MG63 (cell line): Measurements from ENCODE around the gene STMN1. TPM values are rescaled to one million over a fixed set of nuclear protein-coding genes. Genes with fewer than 3 reads are reported as not detected.
A peak's percentile ranks its signal among the peaks of the same experiment; 100 is the strongest.

Experiments
- DNase-seq: peaks from one replicate; pipeline ENCODE4 v3.0.0-alpha.2; 2020
- H3K27me3 ChIP-seq: fragments of 250-450 bp; sonication (Bioruptor Pico); 2 replicates; pipeline ENCODE4 v1.5.1; 2020; ENCODE audit warnings: mild to moderate bottlenecking, moderate library complexity
- H3K36me3 ChIP-seq: fragments of 250-450 bp; sonication (Bioruptor Pico); 2 replicates; pipeline ENCODE4 v1.5.1; 2020; ENCODE audit warnings: mild to moderate bottlenecking, moderate library complexity
- H3K4me3 ChIP-seq: fragments of 250-450 bp; sonication (Bioruptor Pico); 2 replicates; pipeline ENCODE4 v1.5.1; 2020; ENCODE audit warnings: mild to moderate bottlenecking, moderate library complexity
- H3K9me3 ChIP-seq: fragments of 250-450 bp; sonication (Bioruptor Pico); 2 replicates; pipeline ENCODE4 v1.5.1; 2020; ENCODE audit warnings: mild to moderate bottlenecking, moderate library complexity
- total RNA-seq: library from RNA; depleted of rRNA; stranded (reverse); fragments of >200 nt; shearing (Covaris generic); gene quantifications from 2 replicates; pipeline ENCODE4 v1.2.3, GENCODE V29; 2014; ENCODE audit warnings: low replicate concordance; rRNA removed

STMN1 gene
- total RNA-seq, 1 experiment from 2014 or later, result 85.4 TPM

GRCh38 chr1:25867210-25867991 lies 38.8 kb downstream of the STMN1 start:
- H3K27me3 ChIP-seq, result no peaks in the 10 kb centered on the region
- H3K36me3 ChIP-seq, result no peaks in the 10 kb centered on the region; the same call in 1 of the 2 replicates
- H3K4me3 ChIP-seq, result no peak overlapping the region
- no peak for DNase-seq
- no peaks in the 10 kb centered on the region for H3K9me3 ChIP-seq

- no peaks in the 10 kb centered on the region; the same call in 1 of the 2 replicates for H3K36me3 ChIP-seq
- H3K4me3 ChIP-seq, result no peak overlapping the region
- DNase-seq, result no peak
- no peaks in the 10 kb centered on the region for H3K27me3 ChIP-seq
- no peaks in the 10 kb centered on the region for H3K9me3 ChIP-seq
Observed at GRCh38 chr1:25866288-25866687, 39.9 kb downstream of the STMN1 start.

- Histone ChIP-seq H3K9me3 (no peaks in the 10 kb centered on the region; the same call in 1 of the 2 replicates), H3K27me3 (no peaks in the 10 kb centered on the region), H3K4me3 (no peak overlapping the region), H3K36me3 (no peaks in the 10 kb centered on the region; the same call in 1 of the 2 replicates)
- DNase-seq, result no peak
Observed at GRCh38 chr1:25864434-25864833, 41.8 kb downstream of the STMN1 start.

GRCh38 chr1:25863486-25864262 lies 42.5 kb downstream of the STMN1 start:
- no peak for DNase-seq
- Histone ChIP-seq H3K4me3 (no peak overlapping the region), H3K27me3 (no peaks in the 10 kb centered on the region), H3K36me3 (no peaks in the 10 kb centered on the region; the same call in 1 of the 2 replicates), H3K9me3 (no peaks in the 10 kb centered on the region; the same call in 1 of the 2 replicates)

GRCh38 chr1:25862785-25863485 lies 43.3 kb downstream of the STMN1 start:
- H3K4me3 ChIP-seq, result no peak overlapping the region
- H3K9me3 ChIP-seq, result no peaks in the 10 kb centered on the region; the same call in 1 of the 2 replicates
- no peak for DNase-seq
- H3K27me3 ChIP-seq, result no peaks in the 10 kb centered on the region
- no peaks in the 10 kb centered on the region; the same call in 1 of the 2 replicates for H3K36me3 ChIP-seq

- H3K27me3 ChIP-seq, result no peaks in the 10 kb centered on the region
- H3K36me3 ChIP-seq, result no peaks in the 10 kb centered on the region
- DNase-seq, result no peak
- no peaks in the 10 kb centered on the region; the same call in 1 of the 2 replicates for H3K9me3 ChIP-seq
- no peak overlapping the region for H3K4me3 ChIP-seq
Observed at GRCh38 chr1:25861316-25862286, 44.6 kb downstream of the STMN1 start.

GRCh38 chr1:25858906-25859789 lies 47.1 kb downstream of the STMN1 start, which contains the start of gene AUNIP:
AUNIP (minus strand) TSS chr1:25859457; CDS start chr1:25859357, 100 bp downstream.
- peak; percentile 86 for DNase-seq
- H3K4me3 ChIP-seq, result peak within 1 kb of the TSS; percentile 85
- H3K36me3 ChIP-seq, result peaks cover 1% of the 10 kb centered on the region; the same call in 1 of the 2 replicates
- no peaks in the 10 kb centered on the region; the same call in 1 of the 2 replicates for H3K9me3 ChIP-seq
- no peaks in the 10 kb centered on the region for H3K27me3 ChIP-seq

GRCh38 chr1:25858494-25858893 lies 47.7 kb downstream of the STMN1 start:
- H3K4me3 ChIP-seq, result peak overlapping the region; percentile 85
- H3K9me3 ChIP-seq, result no peaks in the 10 kb centered on the region; the same call in 1 of the 2 replicates
- no peaks in the 10 kb centered on the region for H3K27me3 ChIP-seq
- DNase-seq, result no peak
- H3K36me3 ChIP-seq, result peaks cover 2% of the 10 kb centered on the region; the same call in 1 of the 2 replicates

GRCh38 chr1:25856856-25857255 lies 49.4 kb downstream of the STMN1 start:
- no peak for DNase-seq
- H3K36me3 ChIP-seq, result peaks cover 2% of the 10 kb centered on the region; the same call in 1 of the 2 replicates
- H3K9me3 ChIP-seq, result no peaks in the 10 kb centered on the region; the same call in 1 of the 2 replicates
- no peaks in the 10 kb centered on the region for H3K27me3 ChIP-seq
- H3K4me3 ChIP-seq, result no peak overlapping the region

- peaks cover 2% of the 10 kb centered on the region for H3K36me3 ChIP-seq
- H3K9me3 ChIP-seq, result peaks cover 3% of the 10 kb centered on the region; the same call in 1 of the 2 replicates
- no peak overlapping the region for H3K4me3 ChIP-seq
- no peak for DNase-seq
- no peaks in the 10 kb centered on the region for H3K27me3 ChIP-seq
Observed at GRCh38 chr1:25854554-25854953, 51.7 kb downstream of the STMN1 start.

Other genes with a start within 250 kb of the STMN1 start
- gene SELENON, start 106.2 kb downstream of the STMN1 start, total RNA-seq, result 12.9 and 18.8 TPM in 2 replicates
- gene MTFR1L, start 86.5 kb downstream of the STMN1 start, total RNA-seq, result 18.2 and 24.3 TPM in 2 replicates
- gene AUNIP, start 47.0 kb downstream of the STMN1 start, total RNA-seq, result 10.3 and 20.6 TPM in 2 replicates
- gene PAQR7, start 30.7 kb downstream of the STMN1 start, total RNA-seq, result 3.8 and 8.3 TPM in 2 replicates
- 3.3 and 4.5 TPM in 2 replicates for gene PAFAH2, start 91.6 kb upstream of the STMN1 start, total RNA-seq
- gene EXTL1, start 115.4 kb upstream of the STMN1 start, total RNA-seq, result not detected in 2 replicates
- gene SLC30A2, start 139.7 kb upstream of the STMN1 start, total RNA-seq, result not detected in 2 replicates
- gene TRIM63, start 161.2 kb upstream of the STMN1 start, total RNA-seq, result not detected in 2 replicates
- gene PDIK1L, start 205.4 kb upstream of the STMN1 start, total RNA-seq, result 2.4 and 10.4 TPM in 2 replicates